GM15510 (cell line): Measurements from ENCODE around the gene MYOCOS.

Experiments used
- POLR2A ChIP-seq: IDR thresholded peaks from 3 replicates; pipeline ENCODE4 v1.6.1; 2011; ENCODE audit warnings: borderline replicate concordance; ENCODE audit not compliant: insufficient read length; ENCODE audit errors: extremely low read depth

Gene MYOCOS

GRCh38 chr1:171613282-171613681 is 8.8 kb upstream of the MYOCOS start:
- no peak for TF ChIP-seq POLR2A

GRCh38 chr1:171616586-171616985 is 5.5 kb upstream of the MYOCOS start:
- no peak for TF ChIP-seq POLR2A

GRCh38 chr1:171623651-171624331 is 1.7 kb downstream of the MYOCOS start:
- no peak for TF ChIP-seq POLR2A

- no peak for TF ChIP-seq POLR2A
Observed at GRCh38 chr1:171625225-171625624, 3.2 kb downstream of the MYOCOS start.

GRCh38 chr1:171627020-171627419 is 5.0 kb downstream of the MYOCOS start:
- TF ChIP-seq POLR2A, result no peak

- TF ChIP-seq POLR2A, result no peak
Observed at GRCh38 chr1:171628225-171628624, 6.2 kb downstream of the MYOCOS start.

GRCh38 chr1:171635661-171636060 is 13.6 kb downstream of the MYOCOS start:
- TF ChIP-seq POLR2A, result no peak

- TF ChIP-seq POLR2A, result no peak
Observed at GRCh38 chr1:171636141-171636540, 14.1 kb downstream of the MYOCOS start.

- no peak for TF ChIP-seq POLR2A
Observed at GRCh38 chr1:171637928-171638576, 16.0 kb downstream of the MYOCOS start.

GRCh38 chr1:171640225-171640624 is 18.2 kb downstream of the MYOCOS start:
- TF ChIP-seq POLR2A, result no peak

GRCh38 chr1:171641076-171641864 is 19.2 kb downstream of the MYOCOS start:
- no peak for TF ChIP-seq POLR2A

- TF ChIP-seq POLR2A, result no peak
Observed at GRCh38 chr1:171642197-171642596, 20.2 kb downstream of the MYOCOS start.

- no peak for TF ChIP-seq POLR2A
Observed at GRCh38 chr1:171643156-171643555, 21.1 kb downstream of the MYOCOS start.

- TF ChIP-seq POLR2A, result no peak
Observed at GRCh38 chr1:171644805-171645483, 22.9 kb downstream of the MYOCOS start.

- TF ChIP-seq POLR2A, result no peak
Observed at GRCh38 chr1:171645553-171646248, 23.7 kb downstream of the MYOCOS start.

GRCh38 chr1:171646249-171646560 is 24.2 kb downstream of the MYOCOS start:
- no peak for TF ChIP-seq POLR2A
